Skeletal muscle tissue (tissue), 4 donors: ENCODE results near the gene MLN. TPM values are rescaled to one million over a fixed set of nuclear protein-coding genes. Genes with fewer than 3 reads are reported as not detected.

Source experiments
- H3K27ac ChIP-seq: one replicate; pipeline ENCODE4 v1.7.0; 2013; ENCODE audit warnings: mild to moderate bottlenecking, low read depth, low read length, inconsistent platforms
- H3K27me3 ChIP-seq, 3 donors: one replicate each; pipeline ENCODE4 v1.7.0; 2013; ENCODE audit warnings: low read length in 3 of 3; ENCODE audit not compliant: control insufficient read depth in 3 of 3, insufficient read depth in 3 of 3
- H3K36me3 ChIP-seq, 3 donors: one replicate each; pipeline ENCODE4 v1.7.0; 2013; ENCODE audit warnings: low read length in 3 of 3; ENCODE audit not compliant: control insufficient read depth in 3 of 3, insufficient read depth in 3 of 3
- H3K4me1 ChIP-seq, 3 donors: one replicate each; pipeline ENCODE4 v1.7.0; 2013; ENCODE audit warnings: low read length in 3 of 3, mild to moderate bottlenecking in 3 of 3; ENCODE audit not compliant: control insufficient read depth in 3 of 3, insufficient read depth in 3 of 3
- H3K4me3 ChIP-seq, 3 donors: one replicate each; pipeline ENCODE4 v1.7.0; 2013; ENCODE audit warnings: low read length in 3 of 3
- H3K9ac ChIP-seq, 3 donors: one replicate each; pipeline ENCODE4 v1.7.0; 2013; ENCODE audit warnings: low read length in 3 of 3, mild to moderate bottlenecking in 3 of 3, moderate library complexity in 2 of 3, low read depth in 1 of 3
- H3K9me3 ChIP-seq, 3 donors: one replicate each; pipeline ENCODE4 v1.7.0; 2013; ENCODE audit warnings: low read length in 3 of 3; ENCODE audit not compliant: control insufficient read depth in 3 of 3
- total RNA-seq: library from RNA; depleted of rRNA; stranded (reverse); fragments of >200 nt; gene quantifications from one replicate; pipeline ENCODE4 v1.2.3, GENCODE V29; 2014
- donor health status: Osteomylitis.

The MLN gene
- total RNA-seq, 1 donor from 2014 or later: not detected

GRCh38 chr6:33806841-33807240 is 3.0 kb upstream of the MLN start:
- H3K36me3 ChIP-seq: no peaks in the 10 kb centered on the region
- peaks cover 0 to 12% (median 10%) of the 10 kb centered on the region in 3 donors for H3K4me1 ChIP-seq
- no peak overlapping the region for H3K27ac ChIP-seq
- no peaks in the 10 kb centered on the region for H3K9me3 ChIP-seq
- no peak overlapping the region for H3K9ac ChIP-seq
- no peak overlapping the region for H3K4me3 ChIP-seq
- peaks cover 36 to 56% (median 51%) of the 10 kb centered on the region in 3 donors for H3K27me3 ChIP-seq

GRCh38 chr6:33802186-33802958 is 1.4 kb downstream of the MLN start:
- no peaks in the 10 kb centered on the region for H3K9me3 ChIP-seq
- H3K9ac ChIP-seq: no peak overlapping the region
- H3K4me1 ChIP-seq: peaks cover 0 to 7% (median 0%) of the 10 kb centered on the region in 3 donors
- H3K36me3 ChIP-seq: no peaks in the 10 kb centered on the region
- H3K27me3 ChIP-seq: peaks cover 36 to 66% (median 47%) of the 10 kb centered on the region in 3 donors
- H3K27ac ChIP-seq: no peak overlapping the region
- H3K4me3 ChIP-seq: no peak overlapping the region

- H3K9ac ChIP-seq: no peak overlapping the region
- peaks cover 0 to 3% (median 0%) of the 10 kb centered on the region in 3 donors for H3K4me1 ChIP-seq
- peaks cover 35 to 67% (median 49%) of the 10 kb centered on the region in 3 donors for H3K27me3 ChIP-seq
- no peaks in the 10 kb centered on the region for H3K36me3 ChIP-seq
- H3K27ac ChIP-seq: no peak overlapping the region
- no peaks in the 10 kb centered on the region for H3K9me3 ChIP-seq
- H3K4me3 ChIP-seq: no peak overlapping the region
These were observed 2.2 kb downstream of the MLN start for GRCh38 chr6:33801611-33802010.

GRCh38 chr6:33800248-33800969 is 3.4 kb downstream of the MLN start:
- Histone ChIP-seq H3K4me1 (peaks cover 0 to 3% (median 0%) of the 10 kb centered on the region in 3 donors), H3K27ac (no peak overlapping the region), H3K27me3 (peaks cover 41 to 68% (median 54%) of the 10 kb centered on the region in 3 donors), H3K9ac (no peak overlapping the region), H3K4me3 (no peak overlapping the region), H3K36me3 (no peaks in the 10 kb centered on the region), H3K9me3 (no peaks in the 10 kb centered on the region)

GRCh38 chr6:33799454-33800113 is 4.2 kb downstream of the MLN start:
- H3K4me3 ChIP-seq: no peak overlapping the region
- no peak overlapping the region for H3K27ac ChIP-seq
- H3K9ac ChIP-seq: no peak overlapping the region
- H3K27me3 ChIP-seq: peaks cover 40 to 67% (median 54%) of the 10 kb centered on the region in 3 donors
- H3K4me1 ChIP-seq: peaks cover 0 to 3% (median 0%) of the 10 kb centered on the region in 3 donors
- H3K9me3 ChIP-seq: no peaks in the 10 kb centered on the region
- H3K36me3 ChIP-seq: no peaks in the 10 kb centered on the region

- H3K27ac ChIP-seq: no peak overlapping the region
- peaks cover 0 to 3% (median 0%) of the 10 kb centered on the region in 3 donors for H3K4me1 ChIP-seq
- H3K36me3 ChIP-seq: no peaks in the 10 kb centered on the region
- peaks cover 43 to 71% (median 54%) of the 10 kb centered on the region in 3 donors for H3K27me3 ChIP-seq
- H3K9ac ChIP-seq: no peak overlapping the region
- no peak overlapping the region for H3K4me3 ChIP-seq
- no peaks in the 10 kb centered on the region for H3K9me3 ChIP-seq
These were observed 5.4 kb downstream of the MLN start for GRCh38 chr6:33798343-33798848.

GRCh38 chr6:33797626-33798342 is 6.0 kb downstream of the MLN start:
- no peaks in the 10 kb centered on the region for H3K36me3 ChIP-seq
- H3K27ac ChIP-seq: no peak overlapping the region
- H3K4me1 ChIP-seq: peaks cover 0 to 3% (median 0%) of the 10 kb centered on the region in 3 donors
- no peak overlapping the region for H3K4me3 ChIP-seq
- no peak overlapping the region for H3K9ac ChIP-seq
- peaks cover 48 to 71% (median 58%) of the 10 kb centered on the region in 3 donors for H3K27me3 ChIP-seq
- H3K9me3 ChIP-seq: no peaks in the 10 kb centered on the region

- H3K4me1 ChIP-seq: peaks cover 0 to 3% (median 0%) of the 10 kb centered on the region in 3 donors
- H3K9ac ChIP-seq: no peak overlapping the region
- peaks cover 48 to 51% (median 49%) of the 10 kb centered on the region in 3 donors for H3K27me3 ChIP-seq
- H3K36me3 ChIP-seq: no peaks in the 10 kb centered on the region
- no peak overlapping the region for H3K4me3 ChIP-seq
- no peak overlapping the region for H3K27ac ChIP-seq
- no peaks in the 10 kb centered on the region for H3K9me3 ChIP-seq
These were observed 8.7 kb downstream of the MLN start for GRCh38 chr6:33794910-33795623.

- Histone ChIP-seq H3K4me1 (peaks cover 4 to 7% (median 6%) of the 10 kb centered on the region in 3 donors), H3K4me3 (no peak overlapping the region), H3K9ac (no peak overlapping the region), H3K27me3 (peaks cover 38 to 40% (median 39%) of the 10 kb centered on the region in 3 donors), H3K27ac (no peak overlapping the region), H3K9me3 (no peaks in the 10 kb centered on the region), H3K36me3 (no peaks in the 10 kb centered on the region)
These were observed 10.8 kb downstream of the MLN start for GRCh38 chr6:33792981-33793380.
